Activated CD4-positive, CD25-positive, alpha-beta regulatory T cell treated with anti-CD3 and anti-CD28 coated beads, Interleukin-2, amount 50 U/mL, for 16 hours (primary cell): ENCODE data around the gene MYH14.
"Not testable (repeated sequence)": the region's sequence is repeated elsewhere in the genome, so short reads cannot be mapped to it uniquely, and the experiment has no call there.

Source experiments
- DNase-seq: peaks from one replicate; pipeline ENCODE4 v3.0.0-alpha.2; 2020; ENCODE audit warnings: low read depth, low spot score

The MYH14 gene

GRCh38 chr19:50331221-50331993 is 128.0 kb downstream of the MYH14 start:
- DNase-seq, result no peak

- DNase-seq, result no peak
These were observed 128.5 kb downstream of the MYH14 start for GRCh38 chr19:50331994-50332243.

GRCh38 chr19:50332244-50333038 is 129.0 kb downstream of the MYH14 start:
- no peak for DNase-seq

GRCh38 chr19:50333235-50333736 is 129.9 kb downstream of the MYH14 start:
- DNase-seq, result peak; percentile 89

- DNase-seq, result peak; percentile 65
These were observed 130.6 kb downstream of the MYH14 start for GRCh38 chr19:50333737-50334617.

- no peak for DNase-seq
These were observed 131.5 kb downstream of the MYH14 start for GRCh38 chr19:50334741-50335421.

- not testable (repeated sequence) for DNase-seq
These were observed 133.6 kb downstream of the MYH14 start for GRCh38 chr19:50337031-50337430.

GRCh38 chr19:50340331-50340730 is 136.9 kb downstream of the MYH14 start:
- DNase-seq, result no peak

GRCh38 chr19:50341091-50341564 is 137.7 kb downstream of the MYH14 start:
- no peak for DNase-seq

- DNase-seq, result no peak
These were observed 141.4 kb downstream of the MYH14 start for GRCh38 chr19:50344661-50345318.

- DNase-seq, result not testable (repeated sequence)
These were observed 143.7 kb downstream of the MYH14 start for GRCh38 chr19:50347089-50347581.

GRCh38 chr19:50349277-50350057 is 146.0 kb downstream of the MYH14 start:
- no peak for DNase-seq

GRCh38 chr19:50352242-50352641 is 148.8 kb downstream of the MYH14 start:
- no peak for DNase-seq

GRCh38 chr19:50353487-50353880 is 150.1 kb downstream of the MYH14 start:
- DNase-seq, result not testable (repeated sequence)

GRCh38 chr19:50356691-50357177 is 153.3 kb downstream of the MYH14 start:
- no peak for DNase-seq

GRCh38 chr19:50357178-50358100 is 154.0 kb downstream of the MYH14 start:
- peak; percentile 78 for DNase-seq

GRCh38 chr19:50358483-50359327 is 155.3 kb downstream of the MYH14 start:
- peak; percentile 58 for DNase-seq
